CD4-positive, alpha-beta T cell treated with Interleukin-6 for 4 hours (primary cell): ENCODE data around the gene CCN2.
"Not testable (repeated sequence)": the region's sequence is repeated elsewhere in the genome, so short reads cannot be mapped to it uniquely, and the experiment has no call there.

ENCODE experiments used
- DNase-seq: peaks from one replicate; pipeline ENCODE4 v3.0.0-alpha.2; 2020; ENCODE audit warnings: mixed read lengths

The CCN2 gene

GRCh38 chr6:131908787-131909186, 42.4 kb downstream of the CCN2 start:
- DNase-seq, result not testable (repeated sequence)

DNA sequence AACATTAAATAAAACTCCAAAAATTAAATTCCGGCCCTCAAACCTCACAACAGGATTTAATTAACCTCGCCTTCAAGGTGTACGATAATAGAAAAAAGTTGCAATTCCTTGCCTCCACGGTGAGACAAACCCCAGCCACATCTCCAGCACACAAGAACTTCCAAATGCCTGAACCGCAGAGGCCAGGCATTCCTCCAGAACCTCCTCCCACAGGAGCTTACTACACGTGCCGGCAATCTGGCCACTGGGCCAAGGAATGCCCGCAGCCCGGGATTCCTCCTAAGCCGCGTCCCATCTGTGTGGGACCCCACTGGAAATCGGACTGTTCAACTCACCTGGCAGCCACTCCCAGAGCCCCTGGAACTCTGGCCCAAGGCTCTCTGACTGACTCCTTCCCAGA, 47.4 kb downstream of the CCN2 start:
- not testable (repeated sequence) for DNase-seq

DNA sequence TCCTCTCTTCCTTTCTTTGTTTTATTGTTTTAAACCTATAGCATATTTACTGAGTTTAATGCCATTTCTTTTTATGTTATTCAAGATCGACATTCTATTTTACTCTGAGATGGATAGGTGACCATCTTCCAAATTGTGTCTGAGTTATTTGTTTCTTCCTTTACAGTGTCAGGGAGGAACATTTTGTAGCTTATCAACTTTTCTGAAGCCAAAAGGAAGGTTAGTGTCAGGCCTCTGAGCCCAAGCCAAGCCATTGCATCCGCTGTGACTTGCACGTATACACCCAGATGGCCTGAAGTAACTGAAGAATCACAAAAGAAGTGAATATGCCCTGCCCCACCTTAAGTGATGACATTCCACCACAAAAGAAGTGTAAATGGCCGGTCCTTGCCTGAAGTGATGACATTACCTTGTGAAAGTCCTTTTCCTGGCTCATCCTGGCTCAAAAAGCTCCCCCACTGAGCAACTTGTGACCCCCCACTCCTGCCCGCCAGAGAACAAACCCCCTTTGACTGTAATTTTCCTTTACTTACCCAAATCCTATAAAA, 49.8 kb downstream of the CCN2 start:
- DNase-seq, result not testable (repeated sequence)

- DNase-seq, result no peak
These were observed 50.9 kb downstream of the CCN2 start for GRCh38 chr6:131900231-131900630.

- no peak for DNase-seq
These were observed 52.5 kb downstream of the CCN2 start for GRCh38 chr6:131898718-131899117.
